Measurements from ENCODE around the gene RET.

GRCh38 chr10:43122096-43122495 lies 45.2 kb downstream of the RET start:
- TF ChIP-seq CTCF (IDR thresholded peaks at IDR 0.05), result no peak
- TF ChIP-seq POLR2A (IDR thresholded peaks at IDR 0.05), result no peak
- no peak for TF ChIP-seq POLR2AphosphoS5 (IDR thresholded peaks at IDR 0.05)
